Renal pelvis (tissue), 4 donors: ENCODE results near the gene DCAF17. TPM values are rescaled to one million over a fixed set of nuclear protein-coding genes. Genes with fewer than 3 reads are reported as not detected.
"Not testable (repeated sequence)": the region's sequence is repeated elsewhere in the genome, so short reads cannot be mapped to it uniquely, and the experiment has no call there.

Source experiments
- DNase-seq: peaks from one replicate; pipeline ENCODE4 v3.0.0-alpha.2; 2013
- polyA plus RNA-seq, 3 donors: library from polyadenylated mRNA; unstranded; fragments of 120-200 nt; gene quantifications; one replicate each; pipeline ENCODE4 v1.2.1, GENCODE V29; 2013; ENCODE audit not compliant: insufficient read length in 3 of 3

DCAF17 gene
- polyA plus RNA-seq, 3 donors = 20.1 to 34.5 (median 34.0) TPM

- no peak for DNase-seq
Observed at GRCh38 chr2:171509945-171510731, 76.1 kb downstream of the DCAF17 start.

- DNase-seq = no peak
Observed at GRCh38 chr2:171512014-171512413, 78.0 kb downstream of the DCAF17 start.

- no peak for DNase-seq
Observed at GRCh38 chr2:171512683-171513195, 78.7 kb downstream of the DCAF17 start.

- no peak for DNase-seq
Observed at GRCh38 chr2:171513719-171514160, 79.7 kb downstream of the DCAF17 start.

GRCh38 chr2:171514908-171515582 is 81.0 kb downstream of the DCAF17 start:
- DNase-seq = no peak

GRCh38 chr2:171515672-171516298 is 81.8 kb downstream of the DCAF17 start:
- DNase-seq = no peak

- no peak for DNase-seq
Observed at GRCh38 chr2:171516793-171517192, 82.8 kb downstream of the DCAF17 start.

- DNase-seq = no peak
Observed at GRCh38 chr2:171520471-171520870, 86.4 kb downstream of the DCAF17 start.

GRCh38 chr2:171521361-171522051 is 87.5 kb downstream of the DCAF17 start:
- DNase-seq = peak; percentile 12

GRCh38 chr2:171522052-171522787 is 88.2 kb downstream of the DCAF17 start, which contains the start of gene CYBRD1:
Gene CYBRD1 (plus strand): TSS chr2:171522474. CDS start chr2:171522546, 72 bp downstream.
- DNase-seq = peak; percentile 64

GRCh38 chr2:171522788-171523087 is 88.7 kb downstream of the DCAF17 start:
- peak; percentile 37 for DNase-seq

- DNase-seq = peak; percentile 67
Observed at GRCh38 chr2:171523088-171524017, 89.3 kb downstream of the DCAF17 start.

- no peak for DNase-seq
Observed at GRCh38 chr2:171524018-171524401, 90.0 kb downstream of the DCAF17 start.

- DNase-seq = no peak
Observed at GRCh38 chr2:171529914-171530313, 95.9 kb downstream of the DCAF17 start.

GRCh38 chr2:171530378-171530777 is 96.4 kb downstream of the DCAF17 start:
- no peak for DNase-seq

- not testable (repeated sequence) for DNase-seq
Observed at GRCh38 chr2:171530859-171531258, 96.8 kb downstream of the DCAF17 start.

GRCh38 chr2:171531291-171531690 is 97.3 kb downstream of the DCAF17 start:
- DNase-seq = no peak

GRCh38 chr2:171531836-171532450 is 97.9 kb downstream of the DCAF17 start:
- DNase-seq = no peak

GRCh38 chr2:171533331-171533730 is 99.3 kb downstream of the DCAF17 start:
- no peak for DNase-seq
